Esophagus (tissue), 2 donors: ENCODE data around the gene KISS1. TPM values are rescaled to one million over a fixed set of nuclear protein-coding genes. Genes with fewer than 3 reads are reported as not detected.

Source experiments
- H3K27ac ChIP-seq, 2 donors: one replicate each; pipeline ENCODE4 v1.5.1; 2013; ENCODE audit warnings: low read depth in 2 of 2, mild to moderate bottlenecking in 2 of 2, inconsistent platforms in 1 of 2, low read length in 1 of 2, moderate library complexity in 1 of 2
- H3K27me3 ChIP-seq, 2 donors: one replicate each; pipeline ENCODE4 v1.6.1; 2013; ENCODE audit warnings: low read length in 2 of 2, control low read depth in 1 of 2, mild to moderate bottlenecking in 1 of 2; ENCODE audit not compliant: insufficient read depth in 2 of 2, control insufficient read depth in 1 of 2
- H3K36me3 ChIP-seq, 2 donors: one replicate each; pipeline ENCODE4 v1.6.1; 2013; ENCODE audit warnings: low read length in 1 of 2; ENCODE audit not compliant: control insufficient read depth in 2 of 2, insufficient read depth in 2 of 2
- H3K4me1 ChIP-seq, 2 donors: one replicate each; pipeline ENCODE4 v1.6.1; 2013; ENCODE audit warnings: low read length in 1 of 2; ENCODE audit not compliant: control insufficient read depth in 2 of 2, insufficient read depth in 2 of 2
- H3K4me3 ChIP-seq, 2 donors: one replicate each; pipeline ENCODE4 v1.5.1; 2013; ENCODE audit warnings: low read length in 2 of 2, mild to moderate bottlenecking in 2 of 2, low read depth in 1 of 2, moderate library complexity in 1 of 2
- H3K9me3 ChIP-seq, 2 donors: one replicate each; pipeline ENCODE4 v1.6.1; 2013; ENCODE audit warnings: mild to moderate bottlenecking in 2 of 2, low read depth in 1 of 2, low read length in 1 of 2, moderate library complexity in 1 of 2; ENCODE audit not compliant: control insufficient read depth in 2 of 2, insufficient read depth in 1 of 2
- WGBS, 2 donors: extraction: QIAGEN DNeasy Blood & Tissue Kit; methylation state at CpG; one replicate each; pipeline ENCODE4 v1.1.7; 2013; 5-methylcytosine and 5-hydroxymethylcytosine counted together
- polyA plus RNA-seq, 2 donors: library from polyadenylated mRNA; stranded (reverse); fragments of 200-250 nt; gene quantifications; one replicate each; pipeline ENCODE4 v1.2.3, GENCODE V29; 2013
- donor health status: healthy with polysubstance abuse.
- donor health status: Bipolar disorder and iron deficiency.

The KISS1 gene
- polyA plus RNA-seq, 2 donors = not detected

GRCh38 chr1:204219971-204220616, 23.8 kb upstream of the KISS1 start:
- WGBS, 2 donors = 88 to 92% methylated on average over 10 of the region's 10 CpGs
- peaks cover 0 to 13% of the 10 kb centered on the region in 2 donors for H3K36me3 ChIP-seq

DNA sequence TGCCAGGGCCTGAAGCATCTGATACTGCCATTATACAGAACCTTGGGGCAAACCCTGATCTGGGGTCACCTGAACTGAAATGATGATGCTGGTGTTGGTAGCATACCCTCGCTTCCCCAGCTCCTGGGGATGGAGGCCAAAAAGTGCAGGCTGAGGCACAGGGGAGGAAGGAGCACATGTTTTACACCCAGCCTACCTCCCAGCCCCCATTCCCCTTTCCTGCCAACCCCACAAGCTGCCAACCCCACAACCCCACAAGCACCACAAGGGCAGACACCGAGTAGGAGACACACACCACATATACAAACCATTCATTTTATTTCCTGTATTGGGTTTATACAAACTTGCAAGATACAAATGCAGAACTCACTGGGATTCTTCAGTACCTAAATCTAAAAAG, 22.3 kb upstream of the KISS1 start:
- Histone ChIP-seq H3K4me3 (no peak overlapping the region), H3K27ac (no peak overlapping the region), H3K27me3 (no peaks in the 10 kb centered on the region), H3K36me3 (peaks cover 0 to 13% of the 10 kb centered on the region in 2 donors), H3K9me3 (no peaks in the 10 kb centered on the region), H3K4me1 (peaks cover 2 to 6% of the 10 kb centered on the region in 2 donors)
- WGBS, 2 donors = 58 to 61% methylated on average over 2 of the region's 2 CpGs

More at GRCh38 chr1:204219971-204220616, 23.8 kb upstream of the KISS1 start:
- no peak overlapping the region for H3K4me3 ChIP-seq
- H3K9me3 ChIP-seq = no peaks in the 10 kb centered on the region
- no peak overlapping the region for H3K27ac ChIP-seq
- no peaks in the 10 kb centered on the region for H3K27me3 ChIP-seq
- H3K4me1 ChIP-seq = no peaks in the 10 kb centered on the region

GRCh38 chr1:204217648-204218000, 21.3 kb upstream of the KISS1 start:
- Histone ChIP-seq H3K9me3 (no peaks in the 10 kb centered on the region), H3K4me1 (peaks cover 3 to 7% of the 10 kb centered on the region in 2 donors), H3K27me3 (no peaks in the 10 kb centered on the region), H3K36me3 (peaks cover 0 to 9% of the 10 kb centered on the region in 2 donors), H3K4me3 (no peak overlapping the region), H3K27ac (no peak overlapping the region)
- 67 to 68% methylated on average over 4 of the region's 4 CpGs for WGBS, 2 donors

- Histone ChIP-seq H3K36me3 (peaks cover 0 to 8% of the 10 kb centered on the region in 2 donors), H3K4me3 (no peak overlapping the region), H3K27me3 (no peaks in the 10 kb centered on the region), H3K4me1 (peaks cover 3 to 7% of the 10 kb centered on the region in 2 donors), H3K27ac (no peak overlapping the region), H3K9me3 (no peaks in the 10 kb centered on the region)
- WGBS, 2 donors = 78 to 85% methylated on average over 11 of the region's 11 CpGs
Measured at GRCh38 chr1:204216880-204217647, 20.8 kb upstream of the KISS1 start.

GRCh38 chr1:204216236-204216635, 19.9 kb upstream of the KISS1 start:
- 76 to 81% methylated on average over 4 of the region's 4 CpGs for WGBS, 2 donors
- Histone ChIP-seq H3K9me3 (no peaks in the 10 kb centered on the region), H3K36me3 (peaks cover 0 to 1% of the 10 kb centered on the region in 2 donors), H3K4me1 (peaks cover 3 to 7% of the 10 kb centered on the region in 2 donors), H3K27ac (no peak overlapping the region), H3K4me3 (no peak overlapping the region), H3K27me3 (no peaks in the 10 kb centered on the region)

- Histone ChIP-seq H3K36me3 (no peaks in the 10 kb centered on the region), H3K9me3 (no peaks in the 10 kb centered on the region), H3K27me3 (no peaks in the 10 kb centered on the region), H3K4me1 (peaks cover 3 to 7% of the 10 kb centered on the region in 2 donors), H3K4me3 (no peak within 1 kb of the TSS), H3K27ac (no peak within 1 kb of the TSS)
- 14 to 16% methylated on average over 41 of the region's 41 CpGs for WGBS, 2 donors
Measured at GRCh38 chr1:204213668-204214662, 17.7 kb upstream of the KISS1 start, which contains the start of gene GOLT1A. TSS of gene GOLT1A (minus strand) at chr1:204213988. CDS start at chr1:204213906, 82 bp downstream.

- H3K4me1 ChIP-seq = peaks cover 3 to 7% of the 10 kb centered on the region in 2 donors
- no peaks in the 10 kb centered on the region for H3K9me3 ChIP-seq
- WGBS, 2 donors = 87 to 98% methylated on average over 3 of the region's 3 CpGs
- no peaks in the 10 kb centered on the region for H3K27me3 ChIP-seq
- no peak overlapping the region for H3K4me3 ChIP-seq
- H3K36me3 ChIP-seq = no peaks in the 10 kb centered on the region
- H3K27ac ChIP-seq = no peak overlapping the region
Measured at GRCh38 chr1:204212715-204213114, 16.4 kb upstream of the KISS1 start.

DNA sequence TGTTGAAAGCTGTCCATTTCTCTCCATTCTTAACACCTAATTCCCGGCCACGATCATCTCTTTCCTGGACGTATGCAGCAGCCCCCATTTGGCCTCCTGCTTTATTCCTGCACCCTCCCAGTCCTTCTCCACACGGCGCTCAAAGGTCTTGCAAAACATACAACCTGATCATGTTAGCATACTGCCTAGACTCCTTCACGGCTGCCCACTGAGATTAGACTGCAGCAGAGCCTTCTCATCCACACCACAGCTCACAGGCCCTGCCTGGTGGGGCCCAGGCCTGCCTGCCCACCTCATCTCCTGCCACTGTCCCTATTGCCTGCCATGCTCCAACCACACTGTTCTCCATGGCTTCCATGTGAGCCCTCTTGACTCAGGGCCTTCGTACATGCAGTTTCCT, 14.8 kb upstream of the KISS1 start:
- WGBS, 2 donors = 83 to 90% methylated on average over 7 of the region's 7 CpGs
- H3K4me1 ChIP-seq = peaks cover 3 to 7% of the 10 kb centered on the region in 2 donors
- H3K4me3 ChIP-seq = no peak overlapping the region
- no peaks in the 10 kb centered on the region for H3K9me3 ChIP-seq
- no peak overlapping the region for H3K27ac ChIP-seq
- no peaks in the 10 kb centered on the region for H3K27me3 ChIP-seq
- H3K36me3 ChIP-seq = no peaks in the 10 kb centered on the region

- no peaks in the 10 kb centered on the region for H3K9me3 ChIP-seq
- 17 to 19% methylated on average over 13 of the region's 13 CpGs for WGBS, 2 donors
- no peaks in the 10 kb centered on the region for H3K4me1 ChIP-seq
- H3K27ac ChIP-seq = no peak overlapping the region
- no peaks in the 10 kb centered on the region for H3K27me3 ChIP-seq
- no peaks in the 10 kb centered on the region for H3K36me3 ChIP-seq
- H3K4me3 ChIP-seq = no peak overlapping the region
Measured at GRCh38 chr1:204207136-204207616, 10.9 kb upstream of the KISS1 start.
